ENCODE measurements around the gene FGGY.

FGGY gene

DNA sequence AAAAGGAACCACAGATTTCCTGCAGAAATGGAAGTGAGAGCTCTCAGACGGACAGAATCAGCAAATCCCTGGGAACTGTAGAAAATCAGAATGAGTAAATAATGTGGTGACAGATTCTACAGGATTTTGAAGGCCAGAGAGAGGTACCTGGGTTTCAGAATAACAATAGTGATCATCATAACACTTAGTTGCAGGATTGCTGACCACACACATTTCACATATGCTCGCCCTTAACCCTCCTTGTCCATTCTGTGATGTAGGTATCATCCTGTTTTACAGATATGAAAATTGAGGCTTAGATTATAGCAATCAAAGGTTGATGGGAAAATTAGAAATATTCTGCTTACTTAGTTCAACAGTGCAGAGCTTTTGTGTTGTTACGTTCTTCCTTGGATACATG, 419.9 kb downstream of the FGGY start:
- Histone ChIP-seq H3K27ac (ENCODE audit: extremely low read depth, low read depth, low read length) (no peak overlapping the region), H3K4me1 (ENCODE audit: control insufficient read depth, insufficient read depth, low read length) (no peaks in the 10 kb centered on the region), H3K36me3 (ENCODE audit: control insufficient read depth in 2 of 2, insufficient read depth in 1 of 2, low read length in 2 of 2) (no peaks in the 10 kb centered on the region), H3K9me3 (ENCODE audit: control insufficient read depth, insufficient read depth, low read depth, low read length) (no peaks in the 10 kb centered on the region), H3K4me3 (ENCODE audit: low read depth, low read length) (no peak overlapping the region)
- no peak for TF ChIP-seq ZNF777 (tag by site-specific recombination; IDR thresholded peaks at IDR 0.05; ENCODE audit: borderline replicate concordance)
- no peak for TF ChIP-seq ZNF169 (tag by site-specific recombination; IDR thresholded peaks at IDR 0.05)
- no peak for TF ChIP-seq ZNF132 (tag by site-specific recombination; IDR thresholded peaks at IDR 0.05; ENCODE audit: borderline replicate concordance)
- TF ChIP-seq ZNF174 (tag by site-specific recombination; IDR thresholded peaks at IDR 0.05): no peak
- TF ChIP-seq ZNF629 (tag by site-specific recombination; IDR thresholded peaks at IDR 0.05): no peak
- POLR2A ChIA-PET: no interaction called here
- CTCF ChIA-PET: interaction anchor here (0.6 to 2.2 kb wide), 10 partner anchors 11 to 634 kb away, joined by 3 to 8 read pairs (median 4); no protein-coding TSS in a partner anchor

- Histone ChIP-seq H3K27ac (ENCODE audit: extremely low read depth, low read depth, low read length) (no peak overlapping the region), H3K36me3 (ENCODE audit: control insufficient read depth in 2 of 2, insufficient read depth in 1 of 2, low read length in 2 of 2) (no peaks in the 10 kb centered on the region), H3K4me3 (ENCODE audit: low read depth, low read length) (no peak overlapping the region), H3K4me1 (ENCODE audit: control insufficient read depth, insufficient read depth, low read length) (no peaks in the 10 kb centered on the region), H3K9me3 (ENCODE audit: control insufficient read depth, insufficient read depth, low read depth, low read length) (no peaks in the 10 kb centered on the region)
- no peak for TF ChIP-seq ZBTB6 (tag by site-specific recombination; IDR thresholded peaks at IDR 0.05)
- peak; percentile 47 for TF ChIP-seq ZNF654 (tag by site-specific recombination; IDR thresholded peaks at IDR 0.05; ENCODE audit: low read depth)
- no peak for TF ChIP-seq ZBTB20 (tag by site-specific recombination; IDR thresholded peaks at IDR 0.05)
- no peak for TF ChIP-seq SP2 (tag by site-specific recombination; IDR thresholded peaks at IDR 0.05)
- TF ChIP-seq ZNF791 (tag by site-specific recombination; IDR thresholded peaks at IDR 0.05): no peak
- ChIA-PET POLR2A (no interaction called here), CTCF (interaction anchor here (0.6 to 2.2 kb wide), 16 partner anchors 10 to 1017 kb away, joined by 3 to 8 read pairs (median 3); no protein-coding TSS in a partner anchor)
These were observed 421.4 kb downstream of the FGGY start for GRCh38 chr1:59718064-59718988.

- Histone ChIP-seq H3K27ac (ENCODE audit: extremely low read depth, low read depth, low read length) (no peak overlapping the region), H3K36me3 (ENCODE audit: control insufficient read depth in 2 of 2, insufficient read depth in 1 of 2, low read length in 2 of 2) (no peaks in the 10 kb centered on the region), H3K4me3 (ENCODE audit: low read depth, low read length) (no peak overlapping the region), H3K4me1 (ENCODE audit: control insufficient read depth, insufficient read depth, low read length) (no peaks in the 10 kb centered on the region), H3K9me3 (ENCODE audit: control insufficient read depth, insufficient read depth, low read depth, low read length) (no peaks in the 10 kb centered on the region)
- CTCF ChIA-PET: interaction anchor here (0.6 to 1.7 kb wide), 7 partner anchors 13 to 887 kb away, joined by 3 to 4 read pairs (median 3); no protein-coding TSS in a partner anchor
- POLR2A ChIA-PET: no interaction called here
- TF ChIP-seq, protein P1, sequence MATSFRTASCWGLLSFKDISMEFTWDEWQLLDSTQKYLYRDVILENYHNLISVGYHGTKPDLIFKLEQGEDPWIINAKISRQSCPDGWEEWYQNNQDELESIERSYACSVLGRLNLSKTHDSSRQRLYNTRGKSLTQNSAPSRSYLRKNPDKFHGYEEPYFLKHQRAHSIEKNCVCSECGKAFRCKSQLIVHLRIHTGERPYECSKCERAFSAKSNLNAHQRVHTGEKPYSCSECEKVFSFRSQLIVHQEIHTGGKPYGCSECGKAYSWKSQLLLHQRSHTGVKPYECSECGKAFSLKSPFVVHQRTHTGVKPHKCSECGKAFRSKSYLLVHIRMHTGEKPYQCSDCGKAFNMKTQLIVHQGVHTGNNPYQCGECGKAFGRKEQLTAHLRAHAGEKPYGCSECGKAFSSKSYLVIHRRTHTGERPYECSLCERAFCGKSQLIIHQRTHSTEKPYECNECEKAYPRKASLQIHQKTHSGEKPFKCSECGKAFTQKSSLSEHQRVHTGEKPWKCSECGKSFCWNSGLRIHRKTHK (tag by site-specific recombination; IDR thresholded peaks at IDR 0.05): no peak
- TF ChIP-seq ZNF311 (tag by site-specific recombination; IDR thresholded peaks at IDR 0.05; ENCODE audit: borderline replicate concordance): no peak
- TF ChIP-seq ZBTB26 (tag by site-specific recombination; optimal IDR thresholded peaks at IDR 0.05): no peak
- TF ChIP-seq, protein P2, sequence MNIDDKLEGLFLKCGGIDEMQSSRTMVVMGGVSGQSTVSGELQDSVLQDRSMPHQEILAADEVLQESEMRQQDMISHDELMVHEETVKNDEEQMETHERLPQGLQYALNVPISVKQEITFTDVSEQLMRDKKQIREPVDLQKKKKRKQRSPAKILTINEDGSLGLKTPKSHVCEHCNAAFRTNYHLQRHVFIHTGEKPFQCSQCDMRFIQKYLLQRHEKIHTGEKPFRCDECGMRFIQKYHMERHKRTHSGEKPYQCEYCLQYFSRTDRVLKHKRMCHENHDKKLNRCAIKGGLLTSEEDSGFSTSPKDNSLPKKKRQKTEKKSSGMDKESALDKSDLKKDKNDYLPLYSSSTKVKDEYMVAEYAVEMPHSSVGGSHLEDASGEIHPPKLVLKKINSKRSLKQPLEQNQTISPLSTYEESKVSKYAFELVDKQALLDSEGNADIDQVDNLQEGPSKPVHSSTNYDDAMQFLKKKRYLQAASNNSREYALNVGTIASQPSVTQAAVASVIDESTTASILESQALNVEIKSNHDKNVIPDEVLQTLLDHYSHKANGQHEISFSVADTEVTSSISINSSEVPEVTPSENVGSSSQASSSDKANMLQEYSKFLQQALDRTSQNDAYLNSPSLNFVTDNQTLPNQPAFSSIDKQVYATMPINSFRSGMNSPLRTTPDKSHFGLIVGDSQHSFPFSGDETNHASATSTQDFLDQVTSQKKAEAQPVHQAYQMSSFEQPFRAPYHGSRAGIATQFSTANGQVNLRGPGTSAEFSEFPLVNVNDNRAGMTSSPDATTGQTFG (tag by site-specific recombination; IDR thresholded peaks at IDR 0.05; ENCODE audit: borderline replicate concordance): no peak
- TF ChIP-seq BCL11B (tag by site-specific recombination; IDR thresholded peaks at IDR 0.05; ENCODE audit: low read depth): no peak
- TF ChIP-seq, protein P3, sequence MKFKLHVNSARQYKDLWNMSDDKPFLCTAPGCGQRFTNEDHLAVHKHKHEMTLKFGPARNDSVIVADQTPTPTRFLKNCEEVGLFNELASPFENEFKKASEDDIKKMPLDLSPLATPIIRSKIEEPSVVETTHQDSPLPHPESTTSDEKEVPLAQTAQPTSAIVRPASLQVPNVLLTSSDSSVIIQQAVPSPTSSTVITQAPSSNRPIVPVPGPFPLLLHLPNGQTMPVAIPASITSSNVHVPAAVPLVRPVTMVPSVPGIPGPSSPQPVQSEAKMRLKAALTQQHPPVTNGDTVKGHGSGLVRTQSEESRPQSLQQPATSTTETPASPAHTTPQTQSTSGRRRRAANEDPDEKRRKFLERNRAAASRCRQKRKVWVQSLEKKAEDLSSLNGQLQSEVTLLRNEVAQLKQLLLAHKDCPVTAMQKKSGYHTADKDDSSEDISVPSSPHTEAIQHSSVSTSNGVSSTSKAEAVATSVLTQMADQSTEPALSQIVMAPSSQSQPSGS (tag by site-specific recombination; IDR thresholded peaks at IDR 0.05; ENCODE audit: low read depth): no peak
- TF ChIP-seq CTCF (tag by site-specific recombination; IDR thresholded peaks at IDR 0.05): no peak
- no peak for TF ChIP-seq ZNF19 (tag by site-specific recombination; IDR thresholded peaks at IDR 0.05; ENCODE audit: low read depth)
- TF ChIP-seq ZNF221 (tag by site-specific recombination; IDR thresholded peaks at IDR 0.05; ENCODE audit: borderline replicate concordance): no peak
- no peak for TF ChIP-seq ZNF37A (tag by site-specific recombination; IDR thresholded peaks at IDR 0.05)
These were observed 422.1 kb downstream of the FGGY start for GRCh38 chr1:59718989-59719360.

Measured in HEK293 (cell line).